Sigmoid colon (tissue), 4 donors: ENCODE results near the gene EEFSEC.

Experiments
- CTCF ChIP-seq, 4 experiments: fragments of 450-650 bp in 3 of 4; fragments of 200-600 bp in 1 of 4; IDR thresholded peaks; one replicate each; pipeline ENCODE4 v1.5.1; 2016 to 2019; ENCODE audit warnings: antibody characterized with exemption in 4 of 4, mild to moderate bottlenecking in 3 of 4, moderate library complexity in 2 of 4
- POLR2A ChIP-seq, 2 donors: fragments of 450-650 bp; IDR thresholded peaks; one replicate each; pipeline ENCODE4 v1.6.1; 2016; ENCODE audit warnings: antibody characterized with exemption in 2 of 2, mild to moderate bottlenecking in 2 of 2, moderate library complexity in 2 of 2
- POLR2AphosphoS5 ChIP-seq, 4 donors: sonication (generic); formaldehyde crosslinking; IDR thresholded peaks; one replicate each; pipeline ENCODE4 v1.6.1; 2017; ENCODE audit warnings: antibody characterized with exemption in 4 of 4

- TF ChIP-seq POLR2AphosphoS5 (IDR thresholded peaks at IDR 0.05) (no peak), CTCF (IDR thresholded peaks at IDR 0.05) (no peak), POLR2A (IDR thresholded peaks at IDR 0.05) (no peak)
Observed at GRCh38 chr3:128454310-128454618, 301.0 kb downstream of the EEFSEC start.
